Inflammatory macrophage treated with lipopolysaccharide for 4 hours (primary cell): ENCODE results near the gene SP6.

Source experiments
- DNase-seq: peaks from one replicate; pipeline ENCODE4 v3.0.0-alpha.2; 2020

The SP6 gene

DNA sequence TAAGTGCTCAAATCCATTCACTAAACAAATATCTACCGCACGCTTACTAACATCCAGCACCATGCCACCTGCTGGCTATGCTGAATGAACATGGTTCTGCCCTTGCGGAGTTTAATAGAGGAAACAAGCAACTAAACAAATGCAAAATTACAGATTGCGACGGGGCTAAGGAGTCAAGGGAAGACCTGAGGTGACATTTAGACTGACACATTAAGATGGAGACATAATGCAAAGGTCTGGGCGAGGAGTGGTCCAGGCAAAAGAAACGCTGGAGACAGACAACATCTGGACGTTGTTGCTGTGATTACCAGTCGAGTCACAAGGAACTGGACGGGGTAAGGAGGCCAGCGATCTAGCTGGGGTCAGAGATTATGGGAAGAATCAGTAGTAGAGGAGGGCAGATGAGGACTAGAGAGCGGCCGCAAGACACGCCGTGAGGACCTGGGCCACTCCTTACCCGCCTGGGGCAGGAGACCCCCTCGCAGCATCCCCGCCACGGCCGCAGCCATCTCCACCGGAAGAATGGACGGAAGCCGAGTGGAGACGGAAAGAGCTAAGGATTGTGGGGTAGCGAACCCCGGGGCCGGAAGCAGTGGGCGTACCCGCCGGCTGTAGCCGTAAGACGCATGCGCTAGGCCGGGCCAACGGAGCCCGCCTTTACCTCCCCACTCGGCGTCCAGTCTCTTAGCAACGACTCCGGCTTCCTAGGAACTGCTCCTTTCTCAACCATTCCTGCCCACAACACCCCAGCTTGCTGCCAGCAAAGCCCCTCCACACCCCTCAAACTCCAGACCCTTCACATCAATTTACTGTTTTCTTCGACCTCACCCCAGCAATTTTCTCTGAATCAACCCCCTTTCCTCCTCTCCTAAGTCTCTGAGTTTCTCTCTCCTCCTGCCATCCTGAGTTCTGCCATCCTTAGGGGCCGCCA, 19.7 kb downstream of the SP6 start, which contains the start of the genes LRRC46 and MRPL10:
LRRC46 (plus strand) TSS at position 668 of the 931 bp plus-strand sequence. CDS start 320 bp downstream, outside the sequence.
MRPL10 (minus strand) TSS at position 539 of the 931 bp plus-strand sequence; CDS start at position 509, 30 bp downstream.
- peak; percentile 93 for DNase-seq

- DNase-seq = no peak
Observed at GRCh38 chr17:47830396-47831002, 20.5 kb downstream of the SP6 start.

- DNase-seq = no peak
Observed at GRCh38 chr17:47829870-47830269, 21.1 kb downstream of the SP6 start.

- no peak for DNase-seq
Observed at GRCh38 chr17:47823519-47823918, 27.4 kb downstream of the SP6 start.

DNA sequence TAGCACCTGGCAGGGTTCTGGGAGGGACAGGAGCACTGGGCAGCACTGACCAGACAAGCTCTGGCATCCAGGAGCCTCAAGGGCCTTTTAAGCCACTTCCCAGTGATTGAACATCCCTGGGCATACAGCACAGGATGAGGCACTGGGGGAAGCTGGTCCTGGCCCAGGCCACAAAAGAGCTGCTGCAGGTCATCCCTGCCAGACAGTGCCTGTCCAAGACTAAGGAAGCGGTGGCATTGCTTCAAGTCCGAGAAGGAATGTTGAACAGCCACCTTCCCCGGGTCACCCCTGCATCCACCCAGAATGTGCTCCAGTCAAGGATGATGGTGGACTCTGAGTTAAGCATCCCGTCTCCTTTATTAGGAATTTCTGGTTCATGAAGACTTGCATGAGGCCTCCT, 28.2 kb downstream of the SP6 start:
- no peak for DNase-seq

- DNase-seq = peak; percentile 67
Observed at GRCh38 chr17:47821424-47822391, 29.3 kb downstream of the SP6 start, which contains the start of gene OSBPL7. OSBPL7 (minus strand) TSS chr17:47821794; CDS start chr17:47820278, 1,516 bp downstream.

DNA sequence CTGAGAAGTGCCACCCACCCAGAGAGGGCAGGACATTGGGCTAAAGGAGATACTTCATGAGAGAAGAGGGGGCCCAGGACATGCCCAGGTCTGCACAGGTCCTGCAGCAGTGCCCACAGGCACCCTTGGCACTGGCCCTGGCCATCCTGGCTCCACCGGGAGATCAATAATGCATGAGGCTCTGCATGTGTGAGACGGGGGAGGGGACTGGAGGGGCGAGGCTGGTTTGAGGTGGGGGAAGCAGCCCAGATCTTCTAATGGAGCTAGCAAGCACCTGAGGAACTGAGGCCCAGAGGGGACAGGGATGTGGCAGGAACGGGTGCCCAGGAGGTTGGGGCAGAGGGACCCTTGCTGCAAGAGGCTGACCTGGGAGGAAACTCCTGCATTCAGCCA, 29.9 kb downstream of the SP6 start:
- DNase-seq = no peak

DNA sequence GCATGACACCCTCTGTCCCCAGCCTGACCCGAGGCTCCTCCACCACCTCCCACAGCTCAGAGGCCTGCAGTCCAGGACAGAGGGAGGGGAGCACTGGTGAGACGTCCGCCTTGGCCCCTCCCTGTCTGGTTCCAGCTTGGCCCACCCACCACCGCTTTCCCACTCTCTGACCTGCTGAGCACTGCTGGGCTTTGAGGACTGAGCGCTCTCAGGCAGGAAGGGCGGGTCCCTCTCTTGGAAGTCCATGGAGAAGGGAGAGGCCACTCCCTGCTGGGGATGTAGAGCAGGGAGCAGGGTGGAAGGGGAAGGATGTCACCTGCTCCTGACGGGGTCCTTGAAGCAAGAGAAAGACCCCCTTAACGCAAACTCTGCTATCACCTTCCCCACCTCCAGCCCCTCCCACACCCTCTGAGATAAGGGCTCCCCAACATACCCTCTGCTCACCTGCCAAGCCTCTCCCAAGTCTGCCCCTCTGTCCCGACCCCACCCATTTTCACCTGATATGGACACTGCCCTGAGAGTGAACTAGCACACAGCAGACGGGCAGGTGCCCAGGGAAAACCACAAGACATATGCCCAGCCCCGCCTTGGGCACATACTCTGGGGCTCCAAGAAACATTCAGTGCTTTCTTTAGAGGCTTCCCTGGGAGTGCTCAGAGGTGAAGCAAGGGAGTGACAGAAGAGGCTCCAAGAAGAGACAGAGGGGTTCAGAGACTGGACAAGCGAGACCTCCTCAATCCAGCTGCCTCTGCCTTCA, 30.8 kb downstream of the SP6 start:
- no peak for DNase-seq

DNA sequence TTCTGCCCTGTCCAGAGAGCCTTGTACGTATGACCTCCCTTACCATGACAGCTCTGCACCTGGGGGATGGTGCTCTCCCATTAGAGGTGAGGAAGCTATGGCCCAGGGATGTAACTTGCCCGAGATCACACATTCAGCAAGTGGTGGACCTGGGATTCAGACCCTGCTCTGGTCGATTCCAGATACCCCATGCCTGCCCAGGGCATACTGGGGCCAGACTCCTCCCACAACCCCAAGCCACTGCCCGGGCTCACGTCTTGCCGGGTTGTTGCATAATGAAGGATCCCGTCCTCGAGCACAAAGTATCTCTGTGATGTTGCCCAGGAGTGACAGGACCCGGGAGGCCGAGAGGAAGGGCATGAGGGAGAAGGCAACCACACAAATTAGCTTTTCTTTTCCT, 31.5 kb downstream of the SP6 start:
- no peak for DNase-seq

GRCh38 chr17:47818002-47818695, 32.8 kb downstream of the SP6 start:
- no peak for DNase-seq

- DNase-seq = no peak
Observed at GRCh38 chr17:47816947-47817346, 34.0 kb downstream of the SP6 start.

GRCh38 chr17:47816111-47816735, 34.7 kb downstream of the SP6 start:
- DNase-seq = no peak

- DNase-seq = no peak
Observed at GRCh38 chr17:47815106-47815918, 35.7 kb downstream of the SP6 start.

GRCh38 chr17:47813512-47814031, 37.4 kb downstream of the SP6 start:
- no peak for DNase-seq

GRCh38 chr17:47813077-47813476, 37.9 kb downstream of the SP6 start:
- DNase-seq = no peak

DNA sequence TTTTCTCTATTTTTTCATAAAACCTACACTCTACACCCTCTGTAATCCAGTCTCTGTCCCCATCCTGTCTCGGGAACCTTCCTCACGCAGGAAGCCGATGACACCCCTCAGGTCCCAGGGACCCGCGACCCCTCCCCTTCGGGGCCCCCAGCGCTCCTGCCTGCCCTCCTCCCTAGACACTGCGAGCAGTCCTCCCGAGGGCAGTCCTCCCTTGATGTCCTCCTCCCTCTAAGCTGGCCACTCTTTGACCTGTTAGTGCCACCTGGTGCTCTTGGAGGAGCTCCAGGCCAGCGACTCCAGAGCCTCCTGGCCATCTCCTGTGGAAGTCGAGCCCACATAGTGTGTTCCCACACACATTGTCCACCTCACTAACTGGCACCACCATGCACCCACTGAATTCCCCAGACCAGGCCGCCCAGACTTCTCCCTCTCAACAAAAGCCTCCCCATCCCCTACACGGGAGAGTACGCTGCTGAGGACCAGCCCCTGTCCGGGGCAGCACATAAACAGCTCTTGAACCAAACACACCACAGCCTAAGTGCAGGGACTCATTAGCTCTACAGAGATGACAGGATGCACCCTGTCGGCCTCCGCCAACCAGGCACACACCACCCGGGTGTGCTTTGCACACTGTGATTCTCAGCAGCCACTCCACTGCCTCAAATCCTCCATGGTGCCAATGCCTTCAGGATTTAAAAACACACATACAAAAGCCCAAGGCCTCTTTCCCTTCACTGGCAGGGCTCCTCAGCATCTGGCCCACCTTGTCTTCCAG, 38.6 kb downstream of the SP6 start:
- no peak for DNase-seq

- no peak for DNase-seq
Observed at GRCh38 chr17:47811709-47812108, 39.3 kb downstream of the SP6 start.

DNA sequence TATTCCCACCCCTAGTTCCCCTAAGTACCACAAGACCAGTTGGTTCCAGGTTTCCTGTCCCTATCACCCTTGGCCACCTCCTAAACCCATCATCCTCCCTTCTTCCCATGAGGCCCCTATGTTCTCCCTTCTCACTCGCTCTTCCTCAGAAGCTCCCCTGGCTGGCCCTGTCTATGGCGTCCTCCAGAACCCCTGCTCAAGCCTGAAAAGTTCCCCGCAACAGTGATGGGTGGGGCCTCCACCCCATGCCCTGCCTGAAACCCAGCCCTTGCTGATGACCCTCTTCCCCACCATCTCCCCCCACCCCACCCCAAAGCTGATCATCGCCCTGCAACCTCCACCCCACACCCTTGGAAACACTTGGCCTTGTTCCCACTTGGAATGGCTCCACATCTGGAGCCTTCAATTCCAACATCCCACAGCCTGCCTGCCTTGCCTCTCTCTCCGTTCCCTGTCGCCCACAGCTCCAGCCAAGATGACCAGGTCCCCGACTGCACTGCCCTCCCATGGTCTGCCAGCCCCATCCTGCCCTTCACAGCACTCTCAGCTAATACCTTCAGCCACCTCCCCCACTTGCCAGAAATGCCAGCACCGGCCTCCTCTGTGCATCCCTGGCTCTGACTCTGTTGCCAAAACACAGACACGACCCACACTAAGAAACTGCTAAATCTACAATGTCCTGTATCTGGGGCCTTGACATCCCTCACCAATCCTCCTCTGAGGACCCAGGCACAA, 39.9 kb downstream of the SP6 start:
- no peak for DNase-seq
